K562 (cell line): Measurements from ENCODE around the gene DSTYK.

ENCODE experiments used
- ATF3 ChIP-seq, 2 experiments: fragments of 450-650 bp in 1 of 2; sonication (generic) in 1 of 2; formaldehyde crosslinking in 1 of 2; IDR thresholded peaks in 1 of 2; conservative IDR thresholded peaks in 1 of 2; 2 replicates each; pipeline versions ENCODE4 v1.6.1 to v1.8.1; 2016 to 2023; ENCODE audit warnings: mild to moderate bottlenecking in 2 of 2, moderate library complexity in 2 of 2, inconsistent platforms in 1 of 2, missing genetic modification reagents in 1 of 2
- CTCF ChIP-seq, 3 experiments: IDR thresholded peaks in 2 of 3; conservative IDR thresholded peaks in 1 of 3; 2 replicates each; pipeline ENCODE4 v1.5.1; 2011 to 2012; ENCODE audit warnings: low read length in 3 of 3, mild to moderate bottlenecking in 3 of 3, control low read depth in 2 of 3, improper control_type of control experiment in 1 of 3, inconsistent platforms in 1 of 3, low read depth in 1 of 3, mixed read lengths in 1 of 3, moderate library complexity in 1 of 3; ENCODE audit not compliant: insufficient read depth in 2 of 3
- EGR1 ChIP-seq: fragments of 450-650 bp; conservative IDR thresholded peaks from 2 replicates; pipeline ENCODE4 v1.6.1; 2017; ENCODE audit warnings: mild to moderate bottlenecking
- ETV6 ChIP-seq, 3 experiments: fragments of 150-350 bp in 1 of 3; sonication (generic) in 1 of 3; formaldehyde crosslinking in 1 of 3; IDR thresholded peaks; 2 replicates each; pipeline versions ENCODE4 v1.6.1 to v1.8.0; 2014 to 2022; ENCODE audit warnings: borderline replicate concordance in 2 of 3, low read depth in 2 of 3, antibody characterized with exemption in 1 of 3, low read length in 1 of 3, mild to moderate bottlenecking in 1 of 3, missing genetic modification reagents in 1 of 3
- IRF1 ChIP-seq: sonication (generic); formaldehyde crosslinking; IDR thresholded peaks from 2 replicates; pipeline ENCODE4 v1.8.0; 2022; ENCODE audit warnings: missing genetic modification reagents, mild to moderate bottlenecking, borderline replicate concordance
- KDM5B ChIP-seq: fragments of 200-600 bp; sonication (generic); IDR thresholded peaks from 2 replicates; pipeline ENCODE4 v1.6.1; 2012; ENCODE audit warnings: low read depth, mild to moderate bottlenecking, moderate library complexity, low read length, control low read depth, inconsistent platforms; ENCODE audit not compliant: insufficient replicate concordance
- LARP7 ChIP-seq: fragments of 450-650 bp; IDR thresholded peaks from 2 replicates; pipeline ENCODE4 v1.6.1; 2016
- MXI1 ChIP-seq: IDR thresholded peaks from 2 replicates; pipeline ENCODE4 v1.6.1; 2011; ENCODE audit warnings: low read depth, mild to moderate bottlenecking, improper control_type of control experiment, low read length
- NR4A1 ChIP-seq, 2 experiments: fragments of 250-450 bp in 1 of 2; fragments of 450-650 bp in 1 of 2; sonication (Bioruptor Pico) in 1 of 2; IDR thresholded peaks; 2 replicates each; pipeline versions ENCODE4 v1.4.0 to v1.6.1; 2016 to 2020; ENCODE audit warnings: mild to moderate bottlenecking in 2 of 2, missing compliant biosample characterization in 1 of 2, missing genetic modification characterization in 1 of 2, moderate library complexity in 1 of 2
- POLR2A ChIP-seq: fragments of 450-650 bp; conservative IDR thresholded peaks from 2 replicates; pipeline ENCODE4 v1.6.1; 2016
- SRSF9 ChIP-seq: fragments of 200-400 bp; formaldehyde crosslinking; IDR thresholded peaks from 2 replicates; pipeline ENCODE4 v1.6.1; 2017; ENCODE audit warnings: low read depth, low read length, borderline replicate concordance
- TF ChIP-seq, protein P1 (sequence below): sonication (generic); formaldehyde crosslinking; IDR thresholded peaks from 2 replicates; pipeline ENCODE4 v1.5.0; 2020; ENCODE audit warnings: missing genetic modification reagents

- TF ChIP-seq SRSF9 (no peak), CTCF (IDR thresholded peaks at IDR 0.05 in 2 of 3, conservative IDR thresholded peaks at IDR 0.05 in 1 of 3; ENCODE audit: insufficient read depth in 2 of 3, low read depth in 1 of 3, low read length in 3 of 3) (no peak), IRF1 (CRISPR knock-in tag) (no peak), POLR2A (no peak), KDM5B (no peak), NR4A1 (CRISPR knock-in tag; IDR thresholded peaks at IDR 0.05) (no peak), NR4A1 (tag; IDR thresholded peaks at IDR 0.05) (no peak), ATF3 (IDR thresholded peaks at IDR 0.05) (no peak), ATF3 (CRISPR knock-in tag; conservative IDR thresholded peaks at IDR 0.05) (no peak), EGR1 (no peak), ETV6 (IDR thresholded peaks at IDR 0.05; ENCODE audit: borderline replicate concordance in 1 of 2, low read depth in 2 of 2, low read length in 1 of 2) (no peak), ETV6 (CRISPR knock-in tag; IDR thresholded peaks at IDR 0.05; ENCODE audit: borderline replicate concordance) (no peak), MXI1 (no peak), LARP7 (no peak)
- TF ChIP-seq, protein P1, sequence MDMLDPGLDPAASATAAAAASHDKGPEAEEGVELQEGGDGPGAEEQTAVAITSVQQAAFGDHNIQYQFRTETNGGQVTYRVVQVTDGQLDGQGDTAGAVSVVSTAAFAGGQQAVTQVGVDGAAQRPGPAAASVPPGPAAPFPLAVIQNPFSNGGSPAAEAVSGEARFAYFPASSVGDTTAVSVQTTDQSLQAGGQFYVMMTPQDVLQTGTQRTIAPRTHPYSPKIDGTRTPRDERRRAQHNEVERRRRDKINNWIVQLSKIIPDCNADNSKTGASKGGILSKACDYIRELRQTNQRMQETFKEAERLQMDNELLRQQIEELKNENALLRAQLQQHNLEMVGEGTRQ (CRISPR knock-in tag), result no peak
Observed at GRCh38 chr1:205192287-205192686, 19.2 kb downstream of the DSTYK start.
